GM12874 (cell line): ENCODE results near the gene HOXA1.

Source experiments
- CTCF ChIP-seq: IDR thresholded peaks from 2 replicates; pipeline ENCODE4 v1.5.1; 2011; ENCODE audit warnings: low read depth, mild to moderate bottlenecking, control low read depth, low read length, moderate library complexity; ENCODE audit not compliant: insufficient read depth

HOXA1 gene

DNA sequence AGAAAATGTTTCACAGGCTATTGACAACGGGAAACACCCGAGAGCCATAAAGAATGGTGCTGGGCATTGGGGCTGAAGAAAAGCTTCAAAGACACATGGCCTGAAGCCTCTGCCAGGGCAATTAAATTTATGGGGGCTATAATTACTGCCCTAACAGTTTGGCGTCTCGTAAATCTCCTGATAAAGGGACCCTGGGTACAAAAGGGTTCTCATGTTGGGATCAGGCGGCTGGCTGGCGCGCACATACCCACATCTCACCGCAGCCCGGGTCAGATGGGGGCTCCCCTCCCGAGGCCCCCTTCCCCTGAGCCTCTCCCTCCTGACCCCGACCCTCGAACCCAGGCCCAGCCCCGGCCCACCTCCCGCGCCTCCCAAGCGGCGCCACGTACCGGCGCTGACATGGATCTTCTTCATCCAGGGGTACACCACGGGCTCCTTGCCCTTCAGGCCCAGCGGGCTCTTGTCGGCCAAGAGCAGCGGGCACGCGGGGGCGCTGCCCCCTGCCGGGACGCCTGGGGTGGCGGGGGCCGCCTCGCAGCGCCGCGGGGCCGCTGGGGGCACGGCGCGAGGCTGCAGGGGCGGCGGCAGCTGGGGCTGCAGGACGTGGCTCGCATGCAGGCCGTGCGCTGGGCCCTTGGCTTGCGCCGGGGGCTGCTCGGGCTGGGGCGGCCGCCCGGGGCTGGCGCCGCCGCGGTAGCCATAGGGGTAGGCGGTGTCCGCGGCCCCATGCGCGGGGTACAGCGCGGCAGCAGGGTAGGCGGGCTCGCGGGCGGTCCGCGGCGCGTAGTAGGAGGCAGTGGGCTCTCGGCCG, 34.1 kb upstream of the HOXA1 start:
- TF ChIP-seq CTCF, result no peak

DNA sequence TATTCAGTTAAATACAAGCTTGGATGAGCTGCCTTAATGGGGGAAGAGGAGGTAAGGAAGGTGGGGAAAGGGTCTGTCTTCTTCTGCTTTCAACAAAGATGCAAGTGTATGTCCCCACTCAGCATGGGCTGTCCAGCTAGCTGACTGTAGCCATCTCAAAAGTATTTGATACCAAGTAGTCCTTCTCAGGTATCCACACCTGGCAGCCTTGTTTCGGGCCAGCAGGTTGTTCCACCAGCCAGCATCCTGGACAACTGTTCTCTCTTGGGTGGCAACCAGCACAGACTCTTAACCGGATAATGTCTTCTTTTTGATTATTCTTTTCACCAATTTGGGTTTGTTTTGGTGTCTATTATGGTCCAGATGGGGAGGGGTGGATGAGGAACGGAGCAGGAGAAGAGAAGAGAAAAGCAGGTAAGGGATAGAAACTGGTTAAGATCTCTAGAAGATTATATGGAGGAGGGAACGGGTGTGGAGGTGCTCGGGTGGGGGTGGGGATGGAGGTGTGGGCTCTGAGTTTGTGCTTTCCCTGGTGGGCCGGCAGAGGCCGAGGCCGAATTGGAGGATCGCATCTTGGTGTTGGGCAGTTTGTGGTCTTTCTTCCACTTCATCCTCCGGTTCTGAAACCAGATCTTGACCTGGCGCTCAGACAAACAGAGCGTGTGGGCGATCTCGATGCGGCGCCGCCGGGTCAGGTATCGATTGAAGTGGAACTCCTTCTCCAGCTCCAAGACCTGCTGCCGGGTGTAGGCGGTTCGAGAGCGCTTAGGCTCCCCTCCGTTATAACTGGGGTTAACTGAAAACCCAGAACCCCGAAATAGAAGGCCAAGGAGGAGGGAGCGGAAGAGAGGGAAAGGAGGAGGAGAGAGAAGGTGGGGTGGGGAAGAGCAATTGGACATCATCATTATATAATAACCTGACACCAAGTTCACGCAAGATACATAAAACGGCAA, 33.3 kb upstream of the HOXA1 start:
- no peak for TF ChIP-seq CTCF

GRCh38 chr7:27128034-27128433, 32.2 kb upstream of the HOXA1 start:
- TF ChIP-seq CTCF, result no peak

DNA sequence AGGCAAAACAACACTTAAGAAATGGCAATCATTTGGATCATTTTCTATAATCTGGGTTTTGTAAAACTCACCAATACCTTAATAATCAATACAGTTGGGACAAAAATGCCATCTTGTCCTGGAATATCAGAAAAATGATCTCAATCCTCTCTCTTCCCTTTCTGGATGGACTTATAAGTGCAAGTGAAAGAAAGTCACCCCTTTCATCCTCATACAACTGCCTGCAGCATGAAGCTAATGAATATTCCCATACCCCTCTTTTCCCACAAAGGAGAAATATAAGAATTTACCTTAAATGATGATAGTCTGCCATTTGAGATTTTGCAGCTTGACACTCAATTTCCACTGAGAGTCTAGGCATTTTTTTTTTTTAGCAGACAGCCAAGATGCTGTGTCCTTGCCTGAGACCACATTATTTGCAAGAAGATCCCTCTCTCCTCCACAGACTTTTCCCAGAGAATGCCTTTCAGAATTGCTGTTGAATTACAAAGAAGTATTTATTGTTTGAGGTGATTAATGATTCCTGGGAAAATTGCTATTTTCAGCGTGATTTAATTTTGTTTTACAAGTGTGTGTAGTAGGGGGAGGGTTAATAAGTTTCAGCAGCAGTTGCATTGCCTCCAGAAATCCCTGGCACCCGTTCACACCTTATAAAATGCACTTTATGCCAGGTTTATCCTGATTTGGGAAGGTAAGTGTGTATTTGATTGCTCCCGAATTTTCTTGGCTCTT, 31.0 kb upstream of the HOXA1 start:
- TF ChIP-seq CTCF, result no peak

GRCh38 chr7:27125986-27126394, 30.2 kb upstream of the HOXA1 start:
- no peak for TF ChIP-seq CTCF

DNA sequence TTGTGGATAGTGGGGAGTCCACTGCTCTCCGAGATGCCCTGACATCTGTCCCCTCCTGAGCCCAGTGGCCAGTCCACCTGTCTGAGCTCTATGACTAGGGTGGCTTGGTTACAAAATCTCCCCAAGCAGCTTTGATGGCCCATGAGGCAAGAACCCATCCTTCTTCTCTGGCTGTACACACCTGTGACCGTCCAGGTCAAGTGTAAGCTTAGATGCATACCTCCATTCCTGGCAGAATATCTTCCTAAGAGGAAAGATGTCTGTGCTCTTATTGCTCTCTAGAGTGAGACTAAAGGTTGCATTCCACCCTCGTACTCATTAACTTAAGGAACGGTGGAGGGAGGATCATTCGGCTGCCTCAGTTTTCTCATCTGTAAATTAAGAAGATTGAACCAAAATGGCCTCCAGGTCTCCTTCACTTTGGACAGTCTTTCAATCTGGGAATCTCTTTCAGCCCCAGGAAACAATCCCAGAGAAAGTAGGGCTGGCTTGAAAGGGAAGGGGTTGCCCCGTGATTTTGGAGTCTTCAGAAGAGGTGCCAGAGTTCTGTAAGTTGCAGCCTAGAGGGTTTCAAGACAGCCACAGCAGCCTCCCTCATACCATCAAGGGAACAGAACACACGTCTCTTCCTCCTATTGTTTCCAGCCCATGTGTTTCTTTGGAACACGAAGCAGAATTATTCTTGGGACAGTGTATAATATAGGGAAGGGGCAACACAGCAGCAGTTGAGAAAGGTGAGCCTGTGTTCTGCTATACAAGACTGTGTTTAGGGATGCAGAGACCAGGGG, 29.3 kb upstream of the HOXA1 start:
- no peak for TF ChIP-seq CTCF
